ENCODE data around the gene KREMEN1. TPM values are rescaled to one million over a fixed set of nuclear protein-coding genes. Genes with fewer than 3 reads are reported as not detected.

The KREMEN1 gene, protein sequence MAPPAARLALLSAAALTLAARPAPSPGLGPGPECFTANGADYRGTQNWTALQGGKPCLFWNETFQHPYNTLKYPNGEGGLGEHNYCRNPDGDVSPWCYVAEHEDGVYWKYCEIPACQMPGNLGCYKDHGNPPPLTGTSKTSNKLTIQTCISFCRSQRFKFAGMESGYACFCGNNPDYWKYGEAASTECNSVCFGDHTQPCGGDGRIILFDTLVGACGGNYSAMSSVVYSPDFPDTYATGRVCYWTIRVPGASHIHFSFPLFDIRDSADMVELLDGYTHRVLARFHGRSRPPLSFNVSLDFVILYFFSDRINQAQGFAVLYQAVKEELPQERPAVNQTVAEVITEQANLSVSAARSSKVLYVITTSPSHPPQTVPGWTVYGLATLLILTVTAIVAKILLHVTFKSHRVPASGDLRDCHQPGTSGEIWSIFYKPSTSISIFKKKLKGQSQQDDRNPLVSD
- total RNA-seq (10 to 100 TPM in 8 of 9 donors, 1 to 10 TPM in 1; 4.3 to 58.7 (median 40.3) TPM), polyA plus RNA-seq (10 to 100 TPM in 2 of 3 donors, 1 to 10 TPM in 1; 9.3 to 20.2 (median 19.9) TPM)
- long read RNA-seq, donor 1 = 0 reads
- long read RNA-seq, donor 2 = 0 reads
- long read RNA-seq, donor 3, full-length matches to known transcripts = 1 of 1 reads
- long read RNA-seq, donor 3, partial matches to known transcripts = 0 of 1 reads
- long read RNA-seq, donor 3, other reads (novel, unspliced or antisense) = 0 of 1 reads
- long read RNA-seq, donor 4, full-length matches to known transcripts = 4 of 17 reads
- long read RNA-seq, donor 4, partial matches to known transcripts = 6 of 17 reads
- long read RNA-seq, donor 4, other reads (novel, unspliced or antisense) = 7 of 17 reads
- long read RNA-seq, donor 5, full-length matches to known transcripts = 12 of 57 reads
- long read RNA-seq, donor 5, partial matches to known transcripts = 8 of 57 reads
- long read RNA-seq, donor 5, other reads (novel, unspliced or antisense) = 37 of 57 reads
- long read RNA-seq, donor 6, partial matches to known transcripts = 3 of 11 reads
- long read RNA-seq, donor 6, other reads (novel, unspliced or antisense) = 8 of 11 reads
- long read RNA-seq, donor 7 = 0 reads
- long read RNA-seq, donor 8, full-length matches to known transcripts = 1 of 10 reads
- long read RNA-seq, donor 8, partial matches to known transcripts = 9 of 10 reads
- long read RNA-seq, donor 8, other reads (novel, unspliced or antisense) = 0 of 10 reads
- long read RNA-seq, donor 9, full-length matches to known transcripts = 2 of 2 reads
- long read RNA-seq, donor 9, partial matches to known transcripts = 0 of 2 reads
- long read RNA-seq, donor 9, other reads (novel, unspliced or antisense) = 0 of 2 reads
- long read RNA-seq, donor 10 = 0 reads

GRCh38 chr22:29072979-29073617 lies at the start of gene KREMEN1:
KREMEN1 (plus strand) TSS chr22:29073035; CDS start chr22:29073131, 96 bp downstream.
- intact Hi-C loops (cut with DNase I) = loop anchor here (5.0 to 10.0 kb wide), 2 partner anchors 79 to 82 kb away; no protein-coding TSS in a partner anchor
- TF ChIP-seq CTCF (IDR thresholded peaks at IDR 0.05) (no peak), POLR2A (IDR thresholded peaks at IDR 0.05) (peak in 1 of 2 donors; percentile 37)
- peak in 1 of 7 donors; percentile 48 for DNase-seq
- H3K4me3 ChIP-seq = peak within 1 kb of the TSS; percentile 36 to 76 (median 54)
- no peaks in the 10 kb centered on the region for H3K9me3 ChIP-seq (replicated peaks in 1 of 3)
- peak within 1 kb of the TSS in 4 of 5 donors; percentile 28 to 76 (median 68) for H3K27ac ChIP-seq
- H3K36me3 ChIP-seq (replicated peaks in 1 of 2) = no peaks in the 10 kb centered on the region
- H3K27me3 ChIP-seq = no peaks in the 10 kb centered on the region
- H3K4me1 ChIP-seq (replicated peaks in 1 of 2) = peaks cover 16 to 48% of the 10 kb centered on the region in 2 donors
- WGBS, 4 donors = 0 to 1% (median 0%) methylated on average over 4 to 76 of the region's 76 CpGs

- Histone ChIP-seq H3K27me3 (no peaks in the 10 kb centered on the region), H3K9me3 (replicated peaks in 1 of 3) (no peaks in the 10 kb centered on the region), H3K4me1 (replicated peaks in 1 of 2) (peaks cover 0 to 19% of the 10 kb centered on the region in 2 donors), H3K27ac (peak overlapping the region in 2 of 5 donors; percentile 17 to 73), H3K4me3 (no peak overlapping the region), H3K36me3 (replicated peaks in 1 of 2) (no peaks in the 10 kb centered on the region)
- no peak for DNase-seq
- 47 to 59% (median 56%) methylated on average over 3 of the region's 3 CpGs for WGBS, 4 donors
- intact Hi-C loops (cut with DNase I) = loop anchor here in 1 of 2 donors (10.0 kb wide), 1 partner anchor 138 kb away; the partner anchor contains the start of gene ZNRF3
- TF ChIP-seq CTCF (IDR thresholded peaks at IDR 0.05) = no peak
- TF ChIP-seq POLR2A (IDR thresholded peaks at IDR 0.05) = no peak
These were observed 49.6 kb upstream of the KREMEN1 start for GRCh38 chr22:29023172-29023796.

- 95 to 100% (median 97%) methylated on average over 2 to 3 of the region's 3 CpGs for WGBS, 4 donors
- intact Hi-C loops (cut with DNase I) = loop anchor here in 1 of 2 donors (10.0 kb wide), 1 partner anchor 142 kb away; the partner anchor contains the start of gene ZNRF3
- no peak for DNase-seq
These were observed 46.3 kb upstream of the KREMEN1 start for GRCh38 chr22:29026579-29026978.

More at GRCh38 chr22:29026579-29026978, 46.3 kb upstream of the KREMEN1 start:
- no peak overlapping the region for H3K4me3 ChIP-seq
- H3K4me1 ChIP-seq (replicated peaks in 1 of 2) = peaks cover 17 to 36% of the 10 kb centered on the region in 2 donors
- no peak for TF ChIP-seq POLR2A (IDR thresholded peaks at IDR 0.05)
- no peak for TF ChIP-seq CTCF (IDR thresholded peaks at IDR 0.05)
- no peaks in the 10 kb centered on the region for H3K36me3 ChIP-seq (replicated peaks in 1 of 2)
- no peak overlapping the region for H3K27ac ChIP-seq
- no peaks in the 10 kb centered on the region for H3K9me3 ChIP-seq (replicated peaks in 1 of 3)
- H3K27me3 ChIP-seq = no peaks in the 10 kb centered on the region
